GM18870 (cell line): Measurements from ENCODE around the gene SLMAP.
A peak's percentile ranks its signal among the peaks of the same experiment; 100 is the strongest.

Experiments used
- ATAC-seq: cut with Tn5 transposase; IDR thresholded peaks from one replicate; pipeline ENCODE4 v1.9.1; 2021; ENCODE audit warnings: moderate library complexity; ENCODE audit not compliant: unreplicated experiment

The SLMAP gene

GRCh38 chr3:57746156-57747010 lies 9.7 kb upstream of the SLMAP start:
- ATAC-seq = no peak

GRCh38 chr3:57749542-57749941 lies 6.6 kb upstream of the SLMAP start:
- no peak for ATAC-seq

DNA sequence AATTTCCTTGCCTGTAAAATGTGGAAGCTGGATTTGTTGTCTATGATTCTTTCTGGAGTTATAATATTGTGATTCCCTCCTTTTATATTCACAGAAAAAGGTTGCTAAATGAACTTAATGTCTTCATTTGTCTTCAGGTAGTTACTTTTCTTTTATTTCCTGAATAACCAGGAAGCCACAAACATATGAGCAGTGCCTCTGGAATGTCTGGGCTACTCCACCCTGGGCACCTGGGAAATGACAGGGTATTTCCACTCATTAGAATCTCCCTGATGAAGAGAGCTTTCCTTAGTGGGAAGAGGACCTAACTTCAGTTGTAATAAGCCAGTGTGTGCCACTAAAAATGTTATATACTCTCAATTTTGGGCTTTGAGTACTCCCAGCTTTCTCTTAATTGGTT lies 3.8 kb upstream of the SLMAP start:
- ATAC-seq = no peak

DNA sequence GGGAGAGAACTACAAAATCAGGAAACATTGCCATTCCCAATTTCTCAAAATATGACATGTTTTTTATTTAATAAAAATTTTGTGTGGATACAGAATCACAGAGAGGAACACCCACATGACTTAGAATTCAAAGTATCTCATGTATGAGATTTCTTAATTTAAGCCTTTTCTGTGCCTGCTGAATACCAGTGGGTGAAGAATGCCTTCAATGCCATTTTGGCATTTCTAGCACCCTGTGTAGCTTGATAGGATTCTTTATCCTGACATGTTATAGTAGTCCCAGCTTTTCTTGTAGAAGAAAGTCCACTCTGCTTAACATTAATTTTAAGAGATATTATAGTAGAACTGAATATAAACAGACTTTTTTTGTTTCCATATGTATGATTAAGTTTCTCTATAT lies 3.1 kb upstream of the SLMAP start:
- ATAC-seq = no peak

DNA sequence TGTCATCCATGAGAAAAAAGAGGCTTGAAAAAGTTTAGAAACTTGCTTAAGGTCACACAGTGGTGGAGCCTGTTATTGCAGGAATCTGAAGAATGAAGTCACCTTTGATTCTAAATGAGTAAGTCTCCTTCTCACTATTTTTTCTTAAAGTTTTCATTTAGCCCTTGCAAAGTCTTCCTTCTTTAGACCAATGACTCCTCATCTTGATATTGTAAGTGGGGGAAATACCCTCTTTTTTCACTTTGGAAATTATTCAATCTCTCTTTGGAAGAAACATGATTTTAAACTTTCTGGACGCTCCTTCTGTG lies 787 bp upstream of the SLMAP start:
- ATAC-seq = no peak

- peak; percentile 2 for ATAC-seq
Observed at GRCh38 chr3:57756528-57757401, 656 bp downstream of the SLMAP start.

DNA sequence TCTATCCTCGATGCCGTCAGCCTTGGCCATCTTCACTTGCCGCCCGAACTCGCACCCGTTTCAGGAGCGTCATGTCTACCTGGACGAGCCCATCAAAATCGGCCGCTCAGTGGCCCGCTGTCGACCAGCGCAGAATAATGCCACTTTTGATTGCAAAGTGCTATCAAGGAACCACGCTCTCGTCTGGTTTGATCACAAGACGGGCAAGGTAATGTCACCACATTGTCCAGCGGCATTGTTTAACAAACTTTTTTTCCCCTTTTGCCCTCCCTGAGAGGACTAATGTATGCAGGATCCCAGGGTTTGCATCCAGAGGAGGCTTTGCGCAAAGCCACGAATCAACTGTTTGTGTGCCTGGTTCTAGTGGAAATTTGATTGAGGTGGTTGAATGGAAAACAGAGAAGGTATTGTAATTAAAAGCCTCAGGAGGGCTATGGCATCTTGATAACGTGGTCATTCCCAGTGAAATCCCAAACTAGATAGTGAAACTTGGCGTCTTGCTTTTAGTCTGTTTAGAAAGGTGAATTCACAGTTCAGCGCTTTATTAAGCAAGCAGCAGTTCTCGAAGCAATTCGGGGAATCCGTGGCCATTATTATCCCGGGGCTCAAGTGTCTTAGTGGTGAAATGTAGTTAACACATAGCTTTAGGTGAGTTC lies 1.7 kb downstream of the SLMAP start:
- no peak for ATAC-seq

- ATAC-seq = no peak
Observed at GRCh38 chr3:57758686-57759085, 2.6 kb downstream of the SLMAP start.

- no peak for ATAC-seq
Observed at GRCh38 chr3:57764794-57765193, 8.7 kb downstream of the SLMAP start.

DNA sequence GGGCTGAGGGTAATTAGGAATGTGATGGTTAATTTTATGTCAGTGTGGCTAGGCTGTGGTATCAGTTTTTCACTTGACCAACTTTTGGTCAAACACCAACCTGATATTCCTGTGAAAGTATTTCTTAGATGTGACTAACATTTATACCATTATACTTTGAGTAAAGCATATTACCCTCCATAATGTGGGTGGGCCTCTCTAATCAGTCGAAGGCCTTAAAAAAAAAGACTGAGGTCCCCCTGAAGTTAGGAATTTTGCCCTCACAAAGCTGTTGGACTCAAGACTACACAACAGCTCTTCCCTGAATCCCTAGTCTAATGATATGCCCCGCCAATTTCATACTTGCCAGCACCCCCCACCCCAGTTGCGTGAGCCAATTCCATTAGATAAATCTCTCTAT lies 12.5 kb downstream of the SLMAP start:
- no peak for ATAC-seq

GRCh38 chr3:57770009-57770827 lies 14.1 kb downstream of the SLMAP start:
- no peak for ATAC-seq

DNA sequence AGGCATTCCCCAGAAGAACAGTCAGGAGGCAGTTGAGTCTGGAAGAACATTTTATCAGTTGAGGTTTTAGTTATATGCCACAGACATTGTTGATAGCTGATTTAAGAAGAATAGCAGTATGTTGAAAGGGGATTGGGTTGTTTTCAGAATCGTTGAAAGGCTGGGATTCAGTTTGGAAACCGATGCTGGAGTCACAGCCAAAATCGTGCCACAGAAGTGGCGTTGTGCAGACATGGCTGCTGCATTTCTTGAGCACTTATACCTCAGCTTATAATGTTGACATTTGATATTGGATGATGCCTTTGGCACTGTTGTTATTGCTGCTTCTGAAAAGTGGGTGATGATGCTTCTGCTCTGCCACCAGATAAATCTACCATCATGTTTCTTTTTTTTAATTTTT lies 16.1 kb downstream of the SLMAP start:
- ATAC-seq = no peak

DNA sequence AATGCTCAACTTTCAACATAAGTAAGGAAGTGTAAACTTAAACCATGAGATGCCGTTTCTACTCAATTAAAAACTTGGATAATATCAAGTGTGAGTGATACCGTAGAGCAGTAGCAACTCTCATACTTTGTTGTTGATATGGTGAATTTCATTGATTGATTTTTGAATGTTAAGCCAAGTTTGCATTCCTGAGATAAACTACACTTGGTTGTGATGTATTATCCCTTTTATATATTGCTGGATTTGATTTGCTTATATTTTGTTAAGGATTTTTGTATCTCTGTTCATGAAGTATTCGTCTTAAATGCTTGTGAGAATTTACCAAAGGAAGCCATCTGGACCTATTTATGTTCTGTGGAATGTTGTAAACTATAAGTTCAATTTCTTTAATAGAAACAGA lies 21.7 kb downstream of the SLMAP start:
- ATAC-seq = no peak

DNA sequence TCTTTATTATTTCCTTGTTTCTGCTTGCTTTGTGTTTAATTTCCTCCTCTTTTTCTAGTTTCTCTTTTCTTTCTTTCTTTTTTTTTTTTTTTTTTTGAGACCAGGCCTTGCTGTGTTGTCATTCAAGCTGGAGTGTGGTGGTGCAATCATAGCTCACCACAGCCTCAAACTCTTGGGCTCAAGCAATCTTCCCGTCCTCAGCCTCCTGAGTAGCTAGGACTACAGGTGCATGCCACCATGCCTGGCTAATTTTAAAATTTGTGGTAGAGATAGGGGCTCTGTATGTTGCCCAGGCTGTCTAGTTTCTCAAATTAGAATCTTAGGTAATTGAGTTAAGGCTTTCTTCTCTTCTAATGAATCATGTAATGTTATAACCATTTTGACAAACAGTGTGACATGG lies 22.4 kb downstream of the SLMAP start:
- ATAC-seq = no peak

GRCh38 chr3:57779666-57780065 lies 23.6 kb downstream of the SLMAP start:
- ATAC-seq = no peak

- ATAC-seq = no peak
Observed at GRCh38 chr3:57783186-57784088, 27.3 kb downstream of the SLMAP start.

GRCh38 chr3:57784089-57784735 lies 28.1 kb downstream of the SLMAP start:
- no peak for ATAC-seq

DNA sequence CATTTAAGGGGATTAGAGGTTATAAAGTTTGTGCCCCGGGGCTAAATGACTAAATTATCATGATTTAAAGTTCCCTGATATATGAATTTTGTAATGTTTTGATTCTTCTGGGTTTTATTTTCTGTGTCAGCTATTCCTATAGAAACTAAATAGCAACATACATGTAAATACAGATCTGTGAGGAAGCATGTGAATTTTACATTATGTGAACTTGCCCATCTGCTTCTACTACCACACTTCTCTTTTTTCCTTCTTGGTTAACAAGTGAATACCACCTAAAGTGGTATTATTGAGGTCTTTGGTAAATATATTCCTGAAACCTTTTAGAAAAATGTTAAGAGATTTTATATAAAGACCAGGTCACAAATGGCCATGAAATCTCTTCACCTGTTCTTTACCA lies 29.3 kb downstream of the SLMAP start:
- no peak for ATAC-seq

GRCh38 chr3:57787867-57788623 lies 31.9 kb downstream of the SLMAP start:
- peak; percentile 89 for ATAC-seq
